OCI-LY1 (cell line): ENCODE measurements around the gene FBXW11.
A peak's percentile ranks its signal among the peaks of the same experiment; 100 is the strongest.

Source experiments
- H2AFZ ChIP-seq: fragments of 200-600 bp; sonication (generic), shearing (Covaris generic); 2 replicates; pipeline ENCODE4 v1.6.0; 2014; ENCODE audit warnings: antibody characterized with exemption, mild to moderate bottlenecking, low read length
- H3F3A ChIP-seq: fragments of 200-600 bp; sonication (generic), shearing (Covaris generic); 2 replicates; pipeline ENCODE4 v1.6.0; 2014; ENCODE audit warnings: mild to moderate bottlenecking, antibody characterized with exemption, low read length, moderate library complexity; ENCODE audit not compliant: insufficient read depth
- H3K27ac ChIP-seq: fragments of 200-600 bp; sonication (generic); 2 replicates; pipeline ENCODE4 v1.5.1; 2014; ENCODE audit warnings: low read length, mixed run types, mild to moderate bottlenecking, low read depth; ENCODE audit not compliant: poor library complexity, severe bottlenecking
- H3K27me3 ChIP-seq: fragments of 200-600 bp; sonication (generic); 2 replicates; pipeline ENCODE4 v1.6.0; 2014; ENCODE audit warnings: antibody characterized with exemption, mild to moderate bottlenecking, low read length, moderate library complexity; ENCODE audit not compliant: insufficient read depth
- H3K36me3 ChIP-seq: fragments of 200-600 bp; sonication (generic); 2 replicates; pipeline ENCODE4 v1.6.1; 2014; ENCODE audit warnings: mild to moderate bottlenecking, antibody characterized with exemption, low read length, moderate library complexity, mixed read lengths; ENCODE audit not compliant: insufficient read depth
- H3K4me1 ChIP-seq: fragments of 200-600 bp; sonication (generic); 2 replicates; pipeline ENCODE4 v1.5.1; 2014; ENCODE audit warnings: mild to moderate bottlenecking, low read length, moderate library complexity; ENCODE audit not compliant: insufficient read depth, severe bottlenecking
- H3K4me2 ChIP-seq: fragments of 200-600 bp; sonication (generic), shearing (Covaris generic); 2 replicates; pipeline ENCODE4 v1.6.1; 2014; ENCODE audit warnings: low read length
- H3K4me3 ChIP-seq: fragments of 200-600 bp; sonication (generic); 2 replicates; pipeline ENCODE4 v1.5.1; 2014; ENCODE audit warnings: low read length, low read depth, mild to moderate bottlenecking, mixed read lengths; ENCODE audit not compliant: poor library complexity, severe bottlenecking
- H3K79me2 ChIP-seq: fragments of 200-600 bp; shearing (Covaris generic); 2 replicates; pipeline ENCODE4 v1.6.1; 2016; ENCODE audit warnings: mixed run types, low read length, mixed read lengths; ENCODE audit not compliant: insufficient read depth
- H3K9ac ChIP-seq: fragments of 200-600 bp; sonication (generic), shearing (Covaris generic); 2 replicates; pipeline ENCODE4 v1.6.1; 2014; ENCODE audit warnings: mild to moderate bottlenecking, low read length, mixed read lengths
- H3K9me2 ChIP-seq: fragments of 200-600 bp; sonication (generic), shearing (Covaris generic); 2 replicates; pipeline ENCODE4 v1.6.1; 2014; ENCODE audit warnings: low read depth, mild to moderate bottlenecking, low read length, mixed read lengths
- H3K9me3 ChIP-seq: fragments of 200-600 bp; shearing (Covaris generic); 2 replicates; pipeline ENCODE4 v1.6.1; 2014; ENCODE audit warnings: low read length, mixed read lengths
- H4K20me1 ChIP-seq: fragments of 200-600 bp; sonication (generic), shearing (Covaris generic); 2 replicates; pipeline ENCODE4 v1.6.0; 2016; ENCODE audit warnings: mild to moderate bottlenecking, low read length; ENCODE audit not compliant: insufficient read depth
- CTCF ChIP-seq: fragments of 200-600 bp; sonication (generic), shearing (Covaris generic); IDR thresholded peaks from 2 replicates; pipeline ENCODE4 v1.5.1; 2017; ENCODE audit warnings: mild to moderate bottlenecking, antibody characterized with exemption, low read length, moderate library complexity, mixed read lengths
- EZH2 ChIP-seq: fragments of 200-600 bp; sonication (generic), shearing (Covaris generic); IDR thresholded peaks from 2 replicates; pipeline ENCODE4 v1.8.0; 2017; ENCODE audit warnings: borderline replicate concordance, mixed run types, mild to moderate bottlenecking, antibody characterized with exemption, low read length, moderate library complexity, mixed read lengths

Gene FBXW11

GRCh38 chr5:171986772-171987171, 19.7 kb downstream of the FBXW11 start:
- TF ChIP-seq CTCF, result no peak
- TF ChIP-seq EZH2, result no peak
- Histone ChIP-seq H3K9me3 (no peaks in the 10 kb centered on the region), H3K36me3 (peaks cover 13% of the 10 kb centered on the region; the same call in 1 of the 2 replicates), H3F3A (no peaks in the 10 kb centered on the region), H3K9ac (no peak overlapping the region), H3K4me1 (peaks cover 26% of the 10 kb centered on the region), H3K79me2 (peaks cover 37% of the 10 kb centered on the region), H3K4me3 (no peak overlapping the region), H4K20me1 (no peaks in the 10 kb centered on the region), H3K27me3 (no peaks in the 10 kb centered on the region), H3K27ac (no peak overlapping the region), H3K9me2 (no peaks in the 10 kb centered on the region), H3K4me2 (no peak overlapping the region), H2AFZ (no peak overlapping the region)

- H4K20me1 ChIP-seq, result no peaks in the 10 kb centered on the region
- peak overlapping the region; percentile 29 for H3K27ac ChIP-seq
- no peaks in the 10 kb centered on the region for H3F3A ChIP-seq
- H3K9me3 ChIP-seq, result peaks cover 7% of the 10 kb centered on the region; the same call in 1 of the 2 replicates
- peaks cover 8% of the 10 kb centered on the region for H3K36me3 ChIP-seq
- H2AFZ ChIP-seq, result no peak overlapping the region
- H3K27me3 ChIP-seq, result no peaks in the 10 kb centered on the region
- TF ChIP-seq CTCF (no peak), EZH2 (no peak)
- peaks cover 26% of the 10 kb centered on the region for H3K4me1 ChIP-seq
- H3K4me2 ChIP-seq, result peak overlapping the region; percentile 2; the same call in 1 of the 2 replicates
- no peak overlapping the region for H3K4me3 ChIP-seq
- peaks cover 39% of the 10 kb centered on the region for H3K79me2 ChIP-seq
- H3K9ac ChIP-seq, result no peak overlapping the region
- no peaks in the 10 kb centered on the region for H3K9me2 ChIP-seq
Measured at GRCh38 chr5:171984748-171985419, 21.6 kb downstream of the FBXW11 start.

- Histone ChIP-seq H3K79me2 (peaks cover 39% of the 10 kb centered on the region), H3F3A (no peaks in the 10 kb centered on the region), H3K9me3 (peaks cover 10% of the 10 kb centered on the region; the same call in 1 of the 2 replicates), H3K9me2 (no peaks in the 10 kb centered on the region), H2AFZ (no peak overlapping the region), H3K4me2 (no peak overlapping the region), H3K27me3 (no peaks in the 10 kb centered on the region), H3K4me1 (peaks cover 48% of the 10 kb centered on the region), H3K27ac (no peak overlapping the region), H3K36me3 (no peaks in the 10 kb centered on the region; the same call in 1 of the 2 replicates), H3K4me3 (no peak overlapping the region), H3K9ac (no peak overlapping the region), H4K20me1 (no peaks in the 10 kb centered on the region)
- TF ChIP-seq EZH2, result no peak
- no peak for TF ChIP-seq CTCF
Measured at GRCh38 chr5:171981847-171982246, 24.6 kb downstream of the FBXW11 start.
